CD14-positive monocyte (primary cell): ENCODE data around the gene TPCN1. TPM values are rescaled to one million over a fixed set of nuclear protein-coding genes. Genes with fewer than 3 reads are reported as not detected.

Source experiments
- DNase-seq, 3 donors: peaks; one replicate each; pipeline ENCODE4 v3.0.0-alpha.2; 2011 to 2022
- H2AFZ ChIP-seq: 2 replicates; pipeline ENCODE4 v1.6.0; 2012; ENCODE audit warnings: mild to moderate bottlenecking, low read depth, low read length, inconsistent platforms; ENCODE audit not compliant: insufficient read depth, poor library complexity, severe bottlenecking
- H3K27ac ChIP-seq, 2 donors: 1 replicate in 1 of 2; 2 replicates in 1 of 2; pipeline ENCODE4 v1.5.1; 2012 to 2013; ENCODE audit warnings: low read length in 2 of 2, control low read depth in 1 of 2, inconsistent platforms in 1 of 2, low read depth in 1 of 2, mild to moderate bottlenecking in 1 of 2
- H3K27me3 ChIP-seq, 2 donors: one replicate each; pipeline versions ENCODE4 v1.6.0 to v1.6.1; 2011 to 2013; ENCODE audit warnings: low read length in 2 of 2; ENCODE audit not compliant: control insufficient read depth in 2 of 2, insufficient read depth in 2 of 2
- H3K36me3 ChIP-seq, 2 donors: replicated peaks in 1 of 2; 1 replicate in 1 of 2; 2 replicates in 1 of 2; pipeline versions ENCODE4 v1.5.1 to v1.6.1; 2012 to 2013; ENCODE audit warnings: low read length in 2 of 2, control low read depth in 1 of 2, inconsistent platforms in 1 of 2, mild to moderate bottlenecking in 1 of 2; ENCODE audit not compliant: insufficient read depth in 2 of 2, control insufficient read depth in 1 of 2
- H3K4me1 ChIP-seq, 2 donors: 1 replicate in 1 of 2; 2 replicates in 1 of 2; pipeline versions ENCODE4 v1.5.1 to v1.6.1; 2012 to 2013; ENCODE audit warnings: low read length in 2 of 2, control low read depth in 1 of 2, inconsistent platforms in 1 of 2, mild to moderate bottlenecking in 1 of 2, moderate library complexity in 1 of 2; ENCODE audit not compliant: insufficient read depth in 2 of 2, control insufficient read depth in 1 of 2
- H3K4me2 ChIP-seq: replicated peaks from 2 replicates; pipeline ENCODE3; 2012; ENCODE audit warnings: low read length, moderate library complexity, mild to moderate bottlenecking; ENCODE audit not compliant: poor library complexity, severe bottlenecking; ENCODE audit errors: extremely low read depth
- H3K4me3 ChIP-seq, 3 experiments: fragments of 200-600 bp in 1 of 3; sonication (generic) in 1 of 3; replicated peaks in 1 of 3; 1 replicate in 2 of 3; 2 replicates in 1 of 3; pipeline ENCODE4 v1.5.1; 2011 to 2013; ENCODE audit warnings: low read length in 3 of 3, mild to moderate bottlenecking in 3 of 3, control low read depth in 2 of 3, low read depth in 2 of 3, inconsistent platforms in 1 of 3, moderate library complexity in 1 of 3
- H3K79me2 ChIP-seq: 2 replicates; pipeline ENCODE4 v1.6.0; 2012; ENCODE audit warnings: mild to moderate bottlenecking, control low read depth, inconsistent platforms, low read length, moderate library complexity; ENCODE audit not compliant: insufficient read depth
- H3K9ac ChIP-seq: 2 replicates; pipeline ENCODE4 v1.6.0; 2017; ENCODE audit warnings: low read length, mild to moderate bottlenecking; ENCODE audit not compliant: insufficient read depth, poor library complexity, severe bottlenecking
- H3K9me3 ChIP-seq, 2 donors: replicated peaks in 1 of 2; 1 replicate in 1 of 2; 2 replicates in 1 of 2; pipeline versions ENCODE4 v1.5.1 to v1.6.1; 2012 to 2013; ENCODE audit warnings: low read length in 2 of 2, control low read depth in 1 of 2; ENCODE audit not compliant: control insufficient read depth in 1 of 2, insufficient read depth in 1 of 2
- H4K20me1 ChIP-seq: 2 replicates; pipeline ENCODE4 v1.6.0; 2012; ENCODE audit warnings: mild to moderate bottlenecking, low read length, control low read depth, moderate library complexity; ENCODE audit not compliant: insufficient read depth
- H3K27ac Mint-ChIP-seq, 7 donors: one replicate each; pipeline ENCODE4 v1.8.0; 2020; ENCODE audit warnings: mild to moderate bottlenecking in 7 of 7, mixed read lengths in 7 of 7, moderate library complexity in 6 of 7, inconsistent platforms in 2 of 7
- H3K27me3 Mint-ChIP-seq, 3 donors: one replicate each; pipeline ENCODE4 v1.8.0; 2021 to 2022; ENCODE audit warnings: low read depth in 3 of 3, mild to moderate bottlenecking in 3 of 3, mixed read lengths in 3 of 3, moderate library complexity in 3 of 3, inconsistent platforms in 1 of 3
- H3K36me3 Mint-ChIP-seq, 2 donors: one replicate each; pipeline ENCODE4 v1.8.0; 2020; ENCODE audit warnings: mixed read lengths in 2 of 2, inconsistent platforms in 1 of 2, mild to moderate bottlenecking in 1 of 2
- H3K4me1 Mint-ChIP-seq: one replicate; pipeline ENCODE4 v1.8.0; 2020; ENCODE audit warnings: mild to moderate bottlenecking, mixed read lengths
- H3K4me3 Mint-ChIP-seq, 2 donors: one replicate each; pipeline ENCODE4 v1.8.0; 2020; ENCODE audit warnings: mild to moderate bottlenecking in 2 of 2, mixed read lengths in 2 of 2, moderate library complexity in 1 of 2
- H3K9me3 Mint-ChIP-seq, 7 donors: one replicate each; pipeline ENCODE4 v1.8.0; 2020 to 2022; ENCODE audit warnings: mixed read lengths in 7 of 7, mild to moderate bottlenecking in 6 of 7, moderate library complexity in 6 of 7, inconsistent platforms in 2 of 7
- CTCF ChIP-seq: fragments of 200-600 bp; IDR thresholded peaks from one replicate; pipeline ENCODE4 v1.8.0; 2022; ENCODE audit warnings: antibody characterized with exemption, mild to moderate bottlenecking
- WGBS: methylation state at CpG from one replicate; pipeline ENCODE4 v1.1.5; 2013; ENCODE audit warnings: missing lambda C conversion rate; ENCODE audit not compliant: insufficient coverage; 5-methylcytosine and 5-hydroxymethylcytosine counted together
- intact Hi-C, 2 donors: fragments of 100-400 bp; cut with micrococcal nuclease; formaldehyde crosslinking; loops; one replicate each; pipeline versions ENCODE4 v1.15.0 to v1.15.1; 2023
- polyA plus RNA-seq, 3 donors: library from polyadenylated mRNA; depleted of rRNA in 1 of 3; unstranded in 2 of 3; stranded (reverse) in 1 of 3; fragments of 300-500 nt in 2 of 3; fragments of >200 nt in 1 of 3; fragmentation: Illumina TruSeq in 2 of 3; gene quantifications; 1 replicate in 2 of 3; 2 replicates in 1 of 3; pipeline ENCODE4 v1.2.3, GENCODE V29; 2012 to 2021

The TPCN1 gene
- polyA plus RNA-seq, 3 donors: 20.4 to 110 (median 34.9) TPM

- Mint-ChIP-seq H3K27me3 (peaks cover 0 to 2% (median 0%) of the 10 kb centered on the region in 3 donors), H3K27ac (peak overlapping the region in 3 of 7 donors; percentile 6 to 66 (median 65)), H3K4me1 (peaks cover 20% of the 10 kb centered on the region), H3K36me3 (peaks cover 60 to 89% of the 10 kb centered on the region in 2 donors), H3K9me3 (peaks cover 4 to 16% (median 6%) of the 10 kb centered on the region in 7 donors), H3K4me3 (no peak overlapping the region)
- Histone ChIP-seq H2AFZ (no peak overlapping the region), H3K27ac (peak overlapping the region in 1 of 2 donors; percentile 42), H3K27me3 (no peaks in the 10 kb centered on the region), H3K4me1 (peaks cover 0 to 12% of the 10 kb centered on the region in 2 donors), H3K4me2 (no peak overlapping the region), H4K20me1 (peaks cover 70% of the 10 kb centered on the region), H3K79me2 (peaks cover 59% of the 10 kb centered on the region), H3K36me3 (peaks cover 30 to 69% of the 10 kb centered on the region in 2 donors), H3K9me3 (peaks cover 0 to 7% of the 10 kb centered on the region in 2 donors), H3K4me3 (no peak overlapping the region), H3K9ac (no peak overlapping the region)
- no peak for TF ChIP-seq CTCF
- intact Hi-C loops: no loop called here
- 96% methylated on average over 2 of the region's 4 CpGs for WGBS
- no peak for DNase-seq
Observed at GRCh38 chr12:113326775-113327395, 105.6 kb downstream of the TPCN1 start.

- Mint-ChIP-seq H3K4me3 (no peak overlapping the region), H3K36me3 (peaks cover 62 to 86% of the 10 kb centered on the region in 2 donors), H3K27me3 (no peaks in the 10 kb centered on the region), H3K9me3 (peaks cover 0 to 8% (median 0%) of the 10 kb centered on the region in 7 donors), H3K27ac (peak overlapping the region in 1 of 7 donors; percentile 34), H3K4me1 (peaks cover 30% of the 10 kb centered on the region)
- peaks cover 64% of the 10 kb centered on the region for H3K79me2 ChIP-seq
- H3K9ac ChIP-seq: no peak overlapping the region
- H3K4me3 ChIP-seq: no peak overlapping the region
- H3K27me3 ChIP-seq: no peaks in the 10 kb centered on the region
- intact Hi-C loops: no loop called here
- DNase-seq: no peak
- peaks cover 9 to 27% of the 10 kb centered on the region in 2 donors for H3K4me1 ChIP-seq
- no peak overlapping the region for H2AFZ ChIP-seq
- H3K9me3 ChIP-seq: no peaks in the 10 kb centered on the region
- H3K4me2 ChIP-seq: no peak overlapping the region
- no peak for TF ChIP-seq CTCF
- WGBS: 83% methylated on average over 3 of the region's 5 CpGs
- peaks cover 69% of the 10 kb centered on the region for H4K20me1 ChIP-seq
- peaks cover 31 to 80% of the 10 kb centered on the region in 2 donors for H3K36me3 ChIP-seq
- no peak overlapping the region for H3K27ac ChIP-seq
Observed at GRCh38 chr12:113328368-113328889, 107.2 kb downstream of the TPCN1 start.
